WTC11 (cell line): ENCODE measurements around the gene SREK1IP1. TPM values are rescaled to one million over a fixed set of nuclear protein-coding genes. Genes with fewer than 3 reads are reported as not detected.
A peak's percentile ranks its signal among the peaks of the same experiment; 100 is the strongest.

Experiments used
- ATAC-seq: fragments of 200-7000 bp; cut with Tn5 transposase; 2 replicates; pipeline ENCODE4 v1.10.0; 2021; ENCODE audit warnings: mild to moderate bottlenecking, moderate library complexity
- CTCF ChIA-PET: fragments of 300-600 bp; sonication (Branson Sonifier 250); formaldehyde crosslinking; loops from one replicate; lab custom pipeline; 2021; ENCODE audit warnings: antibody characterized with exemption; lab: Charles Lee
- POLR2A ChIA-PET: fragments of 350-600 bp; sonication (Branson Sonifier 250); formaldehyde crosslinking; loops from one replicate; lab custom pipeline; 2021; ENCODE audit warnings: antibody characterized with exemption; lab: Charles Lee
- DNase-seq: peaks from one replicate; pipeline ENCODE4 v3.0.0; 2021; ENCODE audit warnings: low spot score
- H3K27ac Mint-ChIP-seq: 2 replicates; pipeline ENCODE4 v1.8.0; 2021; ENCODE audit warnings: mixed read lengths
- H3K27me3 Mint-ChIP-seq: 2 replicates; pipeline ENCODE4 v1.8.0; 2021; ENCODE audit warnings: low read depth, mild to moderate bottlenecking, moderate library complexity, mixed read lengths
- H3K36me3 Mint-ChIP-seq: 2 replicates; pipeline ENCODE4 v1.8.0; 2021; ENCODE audit warnings: mixed read lengths
- H3K4me1 Mint-ChIP-seq: 2 replicates; pipeline ENCODE4 v1.8.0; 2022; ENCODE audit warnings: mixed read lengths
- H3K4me3 Mint-ChIP-seq: 2 replicates; pipeline ENCODE4 v1.8.0; 2021; ENCODE audit warnings: mild to moderate bottlenecking, moderate library complexity, mixed read lengths
- H3K9me3 Mint-ChIP-seq: 2 replicates; pipeline ENCODE4 v1.8.0; 2021; ENCODE audit warnings: mixed read lengths
- E2F4 ChIP-seq: sonication (generic); formaldehyde crosslinking; IDR thresholded peaks from 2 replicates; pipeline ENCODE4 v1.8.1; 2022; ENCODE audit warnings: low read depth, mild to moderate bottlenecking, moderate library complexity, missing genetic modification reagents, borderline replicate concordance
- ERG ChIP-seq: fragments of 250-450 bp; sonication (Bioruptor Pico); IDR thresholded peaks from 2 replicates; pipeline ENCODE4 v1.8.0; 2021; ENCODE audit warnings: mild to moderate bottlenecking
- IRF1 ChIP-seq: sonication (generic); formaldehyde crosslinking; IDR thresholded peaks from 2 replicates; pipeline ENCODE4 v1.8.0; 2023; ENCODE audit warnings: missing genetic modification reagents
- KAT7 ChIP-seq: sonication (generic); formaldehyde crosslinking; IDR thresholded peaks from 2 replicates; pipeline ENCODE4 v1.8.1; 2023; ENCODE audit warnings: missing genetic modification reagents, mild to moderate bottlenecking, borderline replicate concordance
- NR2C2 ChIP-seq: sonication (generic); formaldehyde crosslinking; IDR thresholded peaks from 2 replicates; pipeline ENCODE4 v1.8.0; 2022; ENCODE audit warnings: mild to moderate bottlenecking, missing genetic modification reagents
- SOX15 ChIP-seq: fragments of 250-450 bp; sonication (Bioruptor Pico); IDR thresholded peaks from 2 replicates; pipeline ENCODE4 v1.9.0; 2021; ENCODE audit warnings: mild to moderate bottlenecking
- TEAD1 ChIP-seq: sonication (generic); formaldehyde crosslinking; IDR thresholded peaks from 2 replicates; pipeline ENCODE4 v1.8.0; 2022; ENCODE audit warnings: mild to moderate bottlenecking, missing genetic modification reagents
- ZBTB43 ChIP-seq: sonication (generic); formaldehyde crosslinking; IDR thresholded peaks from 2 replicates; pipeline ENCODE4 v1.8.1; 2023; ENCODE audit warnings: mild to moderate bottlenecking, missing genetic modification reagents
- ZNF138 ChIP-seq: sonication (generic); formaldehyde crosslinking; conservative IDR thresholded peaks from 2 replicates; pipeline ENCODE4 v1.8.1; 2022; ENCODE audit warnings: mild to moderate bottlenecking, moderate library complexity, missing genetic modification reagents
- ZNF263 ChIP-seq: sonication (generic); formaldehyde crosslinking; IDR thresholded peaks from 2 replicates; pipeline ENCODE4 v1.8.1; 2022; ENCODE audit warnings: low read depth, mild to moderate bottlenecking, moderate library complexity, missing genetic modification reagents
- ZNF671 ChIP-seq: fragments of 250-450 bp; sonication (Bioruptor Pico); IDR thresholded peaks from 2 replicates; pipeline ENCODE4 v1.8.0; 2021; ENCODE audit warnings: mild to moderate bottlenecking
- total RNA-seq: library from RNA; stranded (reverse); gene quantifications from 3 replicates; pipeline ENCODE4 v1.2.3, GENCODE V29; 2021
- TF ChIP-seq, protein P1 (sequence below): sonication (generic); formaldehyde crosslinking; IDR thresholded peaks from 2 replicates; pipeline ENCODE4 v1.8.0; 2023; ENCODE audit warnings: missing genetic modification reagents, mild to moderate bottlenecking, borderline replicate concordance
- TF ChIP-seq, protein P2 (sequence below): fragments of 250-450 bp; sonication (Bioruptor Pico); conservative IDR thresholded peaks from 2 replicates; pipeline ENCODE4 v1.9.0; 2021; ENCODE audit warnings: mild to moderate bottlenecking
- TF ChIP-seq, protein P3 (sequence below): sonication (generic); formaldehyde crosslinking; IDR thresholded peaks from 2 replicates; pipeline ENCODE4 v1.8.1; 2022; ENCODE audit warnings: low read depth, missing genetic modification reagents, borderline replicate concordance

The SREK1IP1 gene
- total RNA-seq, 1 experiment from 2014 or later, result 26.2 TPM

GRCh38 chr5:64690417-64691151 lies 77.9 kb downstream of the SREK1IP1 start, which contains the start of gene SHISAL2B (continued):
- TF ChIP-seq, protein P1, sequence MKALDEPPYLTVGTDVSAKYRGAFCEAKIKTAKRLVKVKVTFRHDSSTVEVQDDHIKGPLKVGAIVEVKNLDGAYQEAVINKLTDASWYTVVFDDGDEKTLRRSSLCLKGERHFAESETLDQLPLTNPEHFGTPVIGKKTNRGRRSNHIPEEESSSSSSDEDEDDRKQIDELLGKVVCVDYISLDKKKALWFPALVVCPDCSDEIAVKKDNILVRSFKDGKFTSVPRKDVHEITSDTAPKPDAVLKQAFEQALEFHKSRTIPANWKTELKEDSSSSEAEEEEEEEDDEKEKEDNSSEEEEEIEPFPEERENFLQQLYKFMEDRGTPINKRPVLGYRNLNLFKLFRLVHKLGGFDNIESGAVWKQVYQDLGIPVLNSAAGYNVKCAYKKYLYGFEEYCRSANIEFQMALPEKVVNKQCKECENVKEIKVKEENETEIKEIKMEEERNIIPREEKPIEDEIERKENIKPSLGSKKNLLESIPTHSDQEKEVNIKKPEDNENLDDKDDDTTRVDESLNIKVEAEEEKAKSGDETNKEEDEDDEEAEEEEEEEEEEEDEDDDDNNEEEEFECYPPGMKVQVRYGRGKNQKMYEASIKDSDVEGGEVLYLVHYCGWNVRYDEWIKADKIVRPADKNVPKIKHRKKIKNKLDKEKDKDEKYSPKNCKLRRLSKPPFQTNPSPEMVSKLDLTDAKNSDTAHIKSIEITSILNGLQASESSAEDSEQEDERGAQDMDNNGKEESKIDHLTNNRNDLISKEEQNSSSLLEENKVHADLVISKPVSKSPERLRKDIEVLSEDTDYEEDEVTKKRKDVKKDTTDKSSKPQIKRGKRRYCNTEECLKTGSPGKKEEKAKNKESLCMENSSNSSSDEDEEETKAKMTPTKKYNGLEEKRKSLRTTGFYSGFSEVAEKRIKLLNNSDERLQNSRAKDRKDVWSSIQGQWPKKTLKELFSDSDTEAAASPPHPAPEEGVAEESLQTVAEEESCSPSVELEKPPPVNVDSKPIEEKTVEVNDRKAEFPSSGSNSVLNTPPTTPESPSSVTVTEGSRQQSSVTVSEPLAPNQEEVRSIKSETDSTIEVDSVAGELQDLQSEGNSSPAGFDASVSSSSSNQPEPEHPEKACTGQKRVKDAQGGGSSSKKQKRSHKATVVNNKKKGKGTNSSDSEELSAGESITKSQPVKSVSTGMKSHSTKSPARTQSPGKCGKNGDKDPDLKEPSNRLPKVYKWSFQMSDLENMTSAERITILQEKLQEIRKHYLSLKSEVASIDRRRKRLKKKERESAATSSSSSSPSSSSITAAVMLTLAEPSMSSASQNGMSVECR (CRISPR knock-in tag), result peak; percentile 70; the same call in 1 of the 2 replicates

GRCh38 chr5:64690104-64690416 lies 78.4 kb downstream of the SREK1IP1 start:
- ATAC-seq, result peak; percentile 15
- Mint-ChIP-seq H3K36me3 (peaks cover 15% of the 10 kb centered on the region), H3K27me3 (peaks cover 15% of the 10 kb centered on the region), H3K27ac (peak overlapping the region; percentile 85), H3K9me3 (peaks cover 9% of the 10 kb centered on the region), H3K4me3 (peak overlapping the region; percentile 85), H3K4me1 (peaks cover 48% of the 10 kb centered on the region)
- DNase-seq, result no peak
- CTCF ChIA-PET, result interaction anchor here (0.7 to 2.7 kb wide), 3 partner anchors 8 to 44 kb away, joined by 3 to 22 read pairs (median 12); no protein-coding TSS in a partner anchor
- POLR2A ChIA-PET, result interaction anchor here (0.9 to 2.3 kb wide), 2 partner anchors 10 to 78 kb away, joined by 3 to 12 read pairs; partner anchors contain the start of genes CWC27 and SREK1IP1
- TF ChIP-seq TEAD1, result no peak
- TF ChIP-seq E2F4 (CRISPR knock-in tag), result peak; percentile 3; the same call in 1 of the 2 replicates
- TF ChIP-seq ZNF263 (CRISPR knock-in tag), result no peak

GRCh38 chr5:64688965-64689364 lies 79.5 kb downstream of the SREK1IP1 start:
- no peak overlapping the region for H3K27ac Mint-ChIP-seq
- no peak for ATAC-seq
- H3K4me1 Mint-ChIP-seq, result peaks cover 50% of the 10 kb centered on the region
- peaks cover 15% of the 10 kb centered on the region for H3K27me3 Mint-ChIP-seq
- ChIA-PET CTCF (interaction anchor here (2.2 kb wide), 1 partner anchor 9 kb away, joined by 12 read pairs; no protein-coding TSS in a partner anchor), POLR2A (no interaction called here)
- H3K4me3 Mint-ChIP-seq, result peak overlapping the region; percentile 85; the same call in 1 of the 2 replicates
- DNase-seq, result no peak
- H3K9me3 Mint-ChIP-seq, result peaks cover 2% of the 10 kb centered on the region; the same call in 1 of the 2 replicates
- peaks cover 6% of the 10 kb centered on the region for H3K36me3 Mint-ChIP-seq
- TF ChIP-seq ZNF671 (CRISPR knock-in tag) (no peak), KAT7 (CRISPR knock-in tag) (no peak), SOX15 (no peak), ZBTB43 (CRISPR knock-in tag) (no peak), NR2C2 (CRISPR knock-in tag) (no peak), E2F4 (CRISPR knock-in tag) (no peak), ZNF138 (no peak), IRF1 (CRISPR knock-in tag) (no peak), ERG (CRISPR knock-in tag) (no peak)
- TF ChIP-seq, protein P2, sequence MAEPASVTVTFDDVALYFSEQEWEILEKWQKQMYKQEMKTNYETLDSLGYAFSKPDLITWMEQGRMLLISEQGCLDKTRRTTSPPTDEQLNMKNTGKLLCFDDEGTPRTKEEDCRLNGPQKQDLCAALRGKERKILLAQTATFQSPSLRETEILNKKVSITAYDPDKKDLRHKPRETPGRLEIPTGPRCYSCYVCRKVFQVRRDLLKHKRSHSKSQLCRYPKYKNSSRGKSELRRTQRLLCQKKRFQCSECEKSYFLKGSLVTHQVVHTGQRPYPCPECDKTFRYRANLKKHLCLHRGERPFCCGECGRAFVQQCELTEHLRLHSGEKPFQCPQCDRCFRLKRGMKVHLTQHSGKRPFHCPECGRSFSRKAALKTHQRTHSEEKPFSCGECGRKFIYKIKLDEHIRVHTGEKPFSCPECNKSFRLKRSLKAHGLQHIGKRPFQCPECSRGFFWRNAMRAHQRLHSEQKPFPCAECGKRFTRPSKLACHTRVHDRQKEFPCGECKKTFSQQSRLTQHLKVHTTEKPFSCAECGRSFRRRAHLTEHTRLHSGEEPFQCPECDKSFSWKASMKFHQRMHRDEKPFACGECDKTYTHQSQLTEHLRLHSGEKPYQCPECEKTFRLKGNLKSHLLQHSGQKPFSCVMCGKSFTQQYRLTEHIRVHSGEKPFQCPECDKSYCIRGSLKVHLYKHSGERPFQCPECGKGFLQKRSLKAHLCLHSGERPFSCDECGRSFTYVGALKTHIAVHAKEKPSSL (CRISPR knock-in tag), result no peak
- TF ChIP-seq, protein P3, sequence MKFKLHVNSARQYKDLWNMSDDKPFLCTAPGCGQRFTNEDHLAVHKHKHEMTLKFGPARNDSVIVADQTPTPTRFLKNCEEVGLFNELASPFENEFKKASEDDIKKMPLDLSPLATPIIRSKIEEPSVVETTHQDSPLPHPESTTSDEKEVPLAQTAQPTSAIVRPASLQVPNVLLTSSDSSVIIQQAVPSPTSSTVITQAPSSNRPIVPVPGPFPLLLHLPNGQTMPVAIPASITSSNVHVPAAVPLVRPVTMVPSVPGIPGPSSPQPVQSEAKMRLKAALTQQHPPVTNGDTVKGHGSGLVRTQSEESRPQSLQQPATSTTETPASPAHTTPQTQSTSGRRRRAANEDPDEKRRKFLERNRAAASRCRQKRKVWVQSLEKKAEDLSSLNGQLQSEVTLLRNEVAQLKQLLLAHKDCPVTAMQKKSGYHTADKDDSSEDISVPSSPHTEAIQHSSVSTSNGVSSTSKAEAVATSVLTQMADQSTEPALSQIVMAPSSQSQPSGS (CRISPR knock-in tag), result no peak
